Liver (tissue), 3 donors: Measurements from ENCODE around the gene PCED1B.

ENCODE experiments used
- EGR1 ChIP-seq, 2 donors: IDR thresholded peaks; 2 replicates each; pipeline ENCODE4 v1.6.1; 2016 to 2018; ENCODE audit warnings: antibody characterized with exemption in 2 of 2, low read depth in 2 of 2
- GABPA ChIP-seq, 2 donors: IDR thresholded peaks in 1 of 2; conservative IDR thresholded peaks in 1 of 2; 2 replicates each; pipeline ENCODE4 v1.6.1; 2016; ENCODE audit warnings: antibody characterized with exemption in 2 of 2, mild to moderate bottlenecking in 1 of 2, moderate library complexity in 1 of 2
- HNF4A ChIP-seq, 2 donors: conservative IDR thresholded peaks; 2 replicates each; pipeline ENCODE4 v1.6.1; 2016; ENCODE audit warnings: antibody characterized with exemption in 2 of 2, mild to moderate bottlenecking in 2 of 2
- JUND ChIP-seq, 2 donors: IDR thresholded peaks; 2 replicates each; pipeline ENCODE4 v1.6.1; 2016; ENCODE audit warnings: antibody characterized with exemption in 2 of 2
- RXRA ChIP-seq, 2 donors: IDR thresholded peaks; 2 replicates each; pipeline ENCODE4 v1.6.1; 2017 to 2018; ENCODE audit warnings: antibody characterized with exemption in 2 of 2, mild to moderate bottlenecking in 1 of 2
- YY1 ChIP-seq: IDR thresholded peaks from 2 replicates; pipeline ENCODE4 v1.6.1; 2016; ENCODE audit warnings: antibody characterized with exemption, mild to moderate bottlenecking
- TF ChIP-seq, protein P1 (sequence below): IDR thresholded peaks from 2 replicates; pipeline ENCODE4 v1.6.1; 2016; ENCODE audit warnings: antibody characterized with exemption
- TF ChIP-seq, protein P2 (sequence below): IDR thresholded peaks from 2 replicates; pipeline ENCODE4 v1.6.1; 2016; ENCODE audit warnings: antibody characterized with exemption, mild to moderate bottlenecking
- TF ChIP-seq, protein P3 (sequence below): fragments of 150-350 bp; IDR thresholded peaks from 2 replicates; pipeline ENCODE4 v1.5.1; 2017; ENCODE audit warnings: improper control_type of control experiment, low read depth, low read length; ENCODE audit not compliant: missing input control
- TF ChIP-seq, protein P4 (sequence below): IDR thresholded peaks from 2 replicates; pipeline ENCODE4 v1.6.1; 2016; ENCODE audit warnings: antibody characterized with exemption
- donor health status: healthy.
- donor health status: healthy.

DNA sequence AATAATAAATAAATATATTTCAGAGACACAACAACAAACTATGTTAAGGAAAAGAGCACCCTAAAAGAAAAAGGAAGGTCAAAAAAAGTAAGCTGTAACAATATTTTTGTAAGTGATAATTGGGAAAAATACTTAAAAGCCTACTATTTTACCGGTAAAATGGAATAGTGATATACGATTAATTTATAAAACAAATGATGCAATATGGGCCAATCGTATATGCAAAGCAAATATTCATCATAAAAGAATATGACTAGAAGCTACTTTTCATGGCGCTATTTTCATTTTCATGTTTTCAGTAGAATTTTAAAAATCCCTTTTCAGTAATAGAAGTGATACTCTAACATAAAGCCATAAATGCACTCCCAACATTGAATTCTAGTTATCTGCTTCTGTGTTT, 131.4 kb downstream of the PCED1B start:
- TF ChIP-seq, protein P1, sequence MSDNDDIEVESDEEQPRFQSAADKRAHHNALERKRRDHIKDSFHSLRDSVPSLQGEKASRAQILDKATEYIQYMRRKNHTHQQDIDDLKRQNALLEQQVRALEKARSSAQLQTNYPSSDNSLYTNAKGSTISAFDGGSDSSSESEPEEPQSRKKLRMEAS = no peak
- TF ChIP-seq, protein P2, sequence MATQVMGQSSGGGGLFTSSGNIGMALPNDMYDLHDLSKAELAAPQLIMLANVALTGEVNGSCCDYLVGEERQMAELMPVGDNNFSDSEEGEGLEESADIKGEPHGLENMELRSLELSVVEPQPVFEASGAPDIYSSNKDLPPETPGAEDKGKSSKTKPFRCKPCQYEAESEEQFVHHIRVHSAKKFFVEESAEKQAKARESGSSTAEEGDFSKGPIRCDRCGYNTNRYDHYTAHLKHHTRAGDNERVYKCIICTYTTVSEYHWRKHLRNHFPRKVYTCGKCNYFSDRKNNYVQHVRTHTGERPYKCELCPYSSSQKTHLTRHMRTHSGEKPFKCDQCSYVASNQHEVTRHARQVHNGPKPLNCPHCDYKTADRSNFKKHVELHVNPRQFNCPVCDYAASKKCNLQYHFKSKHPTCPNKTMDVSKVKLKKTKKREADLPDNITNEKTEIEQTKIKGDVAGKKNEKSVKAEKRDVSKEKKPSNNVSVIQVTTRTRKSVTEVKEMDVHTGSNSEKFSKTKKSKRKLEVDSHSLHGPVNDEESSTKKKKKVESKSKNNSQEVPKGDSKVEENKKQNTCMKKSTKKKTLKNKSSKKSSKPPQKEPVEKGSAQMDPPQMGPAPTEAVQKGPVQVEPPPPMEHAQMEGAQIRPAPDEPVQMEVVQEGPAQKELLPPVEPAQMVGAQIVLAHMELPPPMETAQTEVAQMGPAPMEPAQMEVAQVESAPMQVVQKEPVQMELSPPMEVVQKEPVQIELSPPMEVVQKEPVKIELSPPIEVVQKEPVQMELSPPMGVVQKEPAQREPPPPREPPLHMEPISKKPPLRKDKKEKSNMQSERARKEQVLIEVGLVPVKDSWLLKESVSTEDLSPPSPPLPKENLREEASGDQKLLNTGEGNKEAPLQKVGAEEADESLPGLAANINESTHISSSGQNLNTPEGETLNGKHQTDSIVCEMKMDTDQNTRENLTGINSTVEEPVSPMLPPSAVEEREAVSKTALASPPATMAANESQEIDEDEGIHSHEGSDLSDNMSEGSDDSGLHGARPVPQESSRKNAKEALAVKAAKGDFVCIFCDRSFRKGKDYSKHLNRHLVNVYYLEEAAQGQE = no peak
- TF ChIP-seq, protein P3, sequence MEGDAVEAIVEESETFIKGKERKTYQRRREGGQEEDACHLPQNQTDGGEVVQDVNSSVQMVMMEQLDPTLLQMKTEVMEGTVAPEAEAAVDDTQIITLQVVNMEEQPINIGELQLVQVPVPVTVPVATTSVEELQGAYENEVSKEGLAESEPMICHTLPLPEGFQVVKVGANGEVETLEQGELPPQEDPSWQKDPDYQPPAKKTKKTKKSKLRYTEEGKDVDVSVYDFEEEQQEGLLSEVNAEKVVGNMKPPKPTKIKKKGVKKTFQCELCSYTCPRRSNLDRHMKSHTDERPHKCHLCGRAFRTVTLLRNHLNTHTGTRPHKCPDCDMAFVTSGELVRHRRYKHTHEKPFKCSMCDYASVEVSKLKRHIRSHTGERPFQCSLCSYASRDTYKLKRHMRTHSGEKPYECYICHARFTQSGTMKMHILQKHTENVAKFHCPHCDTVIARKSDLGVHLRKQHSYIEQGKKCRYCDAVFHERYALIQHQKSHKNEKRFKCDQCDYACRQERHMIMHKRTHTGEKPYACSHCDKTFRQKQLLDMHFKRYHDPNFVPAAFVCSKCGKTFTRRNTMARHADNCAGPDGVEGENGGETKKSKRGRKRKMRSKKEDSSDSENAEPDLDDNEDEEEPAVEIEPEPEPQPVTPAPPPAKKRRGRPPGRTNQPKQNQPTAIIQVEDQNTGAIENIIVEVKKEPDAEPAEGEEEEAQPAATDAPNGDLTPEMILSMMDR = no peak
- TF ChIP-seq, protein P4, sequence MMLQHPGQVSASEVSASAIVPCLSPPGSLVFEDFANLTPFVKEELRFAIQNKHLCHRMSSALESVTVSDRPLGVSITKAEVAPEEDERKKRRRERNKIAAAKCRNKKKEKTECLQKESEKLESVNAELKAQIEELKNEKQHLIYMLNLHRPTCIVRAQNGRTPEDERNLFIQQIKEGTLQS = no peak
- TF ChIP-seq HNF4A (conservative IDR thresholded peaks at IDR 0.05) = no peak
- TF ChIP-seq YY1 = no peak
- no peak for TF ChIP-seq GABPA (IDR thresholded peaks at IDR 0.05 in 1 of 2, conservative IDR thresholded peaks at IDR 0.05 in 1 of 2)
- no peak for TF ChIP-seq JUND (IDR thresholded peaks at IDR 0.05)
- no peak for TF ChIP-seq RXRA (IDR thresholded peaks at IDR 0.05)
- no peak for TF ChIP-seq EGR1 (IDR thresholded peaks at IDR 0.05; ENCODE audit: low read depth in 2 of 2)
